MM.1S (cell line): ENCODE results near the gene HLA-DRB1.

Experiments
- DNase-seq: peaks from one replicate; pipeline ENCODE4 v3.0.0-alpha.2; 2015
- H2AFZ ChIP-seq: fragments of 300-600 bp; sonication (generic); 2 replicates; pipeline ENCODE4 v1.6.0; 2016; ENCODE audit warnings: antibody characterized with exemption, low read length
- H3F3A ChIP-seq: fragments of 300-600 bp; sonication (generic); 2 replicates; pipeline ENCODE4 v1.6.1; 2016; ENCODE audit warnings: mild to moderate bottlenecking, antibody characterized with exemption, low read length, moderate library complexity, mixed read lengths; ENCODE audit not compliant: insufficient read depth
- H3K27ac ChIP-seq: fragments of 300-600 bp; sonication (generic); 2 replicates; pipeline ENCODE4 v1.5.1; 2016; ENCODE audit warnings: mild to moderate bottlenecking, low read length
- H3K27me3 ChIP-seq: fragments of 300-600 bp; sonication (generic); replicated peaks from 2 replicates; pipeline ENCODE4 v1.6.0; 2016; ENCODE audit warnings: low read length; ENCODE audit not compliant: insufficient read depth
- H3K36me3 ChIP-seq: fragments of 300-600 bp; sonication (generic); replicated peaks from 2 replicates; pipeline ENCODE4 v1.6.1; 2016; ENCODE audit warnings: mild to moderate bottlenecking, low read length, mixed read lengths; ENCODE audit not compliant: insufficient read depth
- H3K4me1 ChIP-seq: fragments of 300-600 bp; sonication (generic); 2 replicates; pipeline ENCODE4 v1.6.1; 2016; ENCODE audit warnings: low read length, mixed read lengths
- H3K4me2 ChIP-seq: fragments of 300-600 bp; sonication (generic); 2 replicates; pipeline ENCODE4 v1.6.0; 2016; ENCODE audit warnings: low read depth, low read length
- H3K4me3 ChIP-seq: fragments of 300-600 bp; sonication (generic); 2 replicates; pipeline ENCODE4 v1.5.1; 2016; ENCODE audit warnings: low read length, mixed read lengths
- H3K79me2 ChIP-seq: fragments of 300-600 bp; sonication (generic); 2 replicates; pipeline ENCODE4 v1.6.1; 2016; ENCODE audit warnings: mixed run types, low read length, mixed read lengths
- H3K9ac ChIP-seq: fragments of 300-600 bp; sonication (generic); 2 replicates; pipeline ENCODE4 v1.6.1; 2016; ENCODE audit warnings: low read length, mixed read lengths
- H3K9me2 ChIP-seq: fragments of 300-600 bp; sonication (generic); replicated peaks from 2 replicates; pipeline ENCODE4 v1.6.1; 2016; ENCODE audit warnings: mild to moderate bottlenecking, low read length, mixed read lengths; ENCODE audit not compliant: insufficient read depth
- H3K9me3 ChIP-seq: fragments of 300-600 bp; sonication (generic); replicated peaks from 2 replicates; pipeline ENCODE4 v1.6.1; 2016; ENCODE audit warnings: mild to moderate bottlenecking, low read length, mixed read lengths; ENCODE audit not compliant: insufficient read depth
- H4K20me1 ChIP-seq: fragments of 300-600 bp; sonication (generic); 2 replicates; pipeline ENCODE4 v1.6.1; 2016; ENCODE audit warnings: mild to moderate bottlenecking, low read length, moderate library complexity, mixed read lengths; ENCODE audit not compliant: insufficient read depth
- CTCF ChIP-seq: fragments of 300-600 bp; sonication (generic); IDR thresholded peaks from 2 replicates; pipeline ENCODE4 v1.5.1; 2016; ENCODE audit warnings: antibody characterized with exemption, low read length, mixed read lengths

Gene HLA-DRB1

DNA sequence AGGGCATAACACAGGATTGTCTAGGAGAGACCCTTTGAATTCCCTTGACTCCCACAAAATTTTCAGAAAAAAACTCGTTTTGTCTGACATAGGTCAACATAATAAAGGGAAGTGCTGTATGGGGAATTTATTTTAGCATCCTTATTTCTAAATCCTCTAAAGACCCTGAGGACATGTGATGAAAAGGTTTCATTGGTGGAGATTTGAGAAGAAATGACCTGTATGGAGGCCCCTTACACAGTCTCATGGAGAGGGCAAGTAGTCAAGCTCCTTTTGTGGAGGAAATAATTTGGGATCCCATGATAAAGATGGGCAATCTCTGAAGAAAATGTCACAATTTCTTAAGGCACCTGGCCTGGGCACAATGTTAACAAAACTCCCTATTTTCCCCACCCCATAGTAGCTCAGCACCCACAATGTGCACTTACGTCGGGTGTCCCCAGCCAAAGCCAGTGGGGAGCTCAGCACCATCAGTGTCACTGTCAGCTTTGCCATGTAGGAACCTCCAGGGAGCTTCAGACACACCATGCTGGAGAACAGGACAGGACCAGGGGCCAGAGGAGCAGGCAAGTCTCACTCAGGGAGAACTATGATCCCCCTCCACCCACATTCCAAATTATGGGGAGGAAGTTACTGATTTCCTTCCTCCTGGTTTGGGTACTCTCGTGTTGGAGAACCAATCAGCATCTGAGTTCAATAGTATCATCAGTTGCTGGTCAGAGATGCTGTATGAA, 59.8 kb downstream of the HLA-DRB1 start, which contains the start of gene HLA-DRB5:
TSS of gene HLA-DRB5 (minus strand) at position 591 of the 734 bp plus-strand sequence. CDS start at position 528, 63 bp downstream.
- H3K9ac ChIP-seq, result no peak within 1 kb of the TSS
- no peak within 1 kb of the TSS for H2AFZ ChIP-seq
- H3K4me1 ChIP-seq, result no peaks in the 10 kb centered on the region
- H3K79me2 ChIP-seq, result no peaks in the 10 kb centered on the region
- no peaks in the 10 kb centered on the region for H3K27me3 ChIP-seq
- H3K9me2 ChIP-seq, result no peaks in the 10 kb centered on the region
- no peaks in the 10 kb centered on the region for H3F3A ChIP-seq
- TF ChIP-seq CTCF, result no peak
- no peak for DNase-seq
- no peaks in the 10 kb centered on the region for H3K36me3 ChIP-seq
- no peaks in the 10 kb centered on the region for H3K9me3 ChIP-seq
- no peak within 1 kb of the TSS for H3K4me2 ChIP-seq
- no peaks in the 10 kb centered on the region for H4K20me1 ChIP-seq
- no peak within 1 kb of the TSS for H3K4me3 ChIP-seq
- no peak within 1 kb of the TSS for H3K27ac ChIP-seq
